Neural crest cell (in vitro differentiated cells): ENCODE data around the gene CA10. TPM values are rescaled to one million over a fixed set of nuclear protein-coding genes. Genes with fewer than 3 reads are reported as not detected.

Experiments
- DNase-seq: peaks from one replicate; pipeline ENCODE4 v3.0.0; 2021; ENCODE audit warnings: low read depth, mixed read lengths, low spot score
- H3K27ac Mint-ChIP-seq: one replicate; pipeline ENCODE4 v1.8.0; 2021; ENCODE audit warnings: mild to moderate bottlenecking, mixed read lengths; ENCODE audit not compliant: unreplicated experiment
- H3K27me3 Mint-ChIP-seq: 2 replicates; pipeline ENCODE4 v1.8.0; 2021; ENCODE audit warnings: low read depth, mild to moderate bottlenecking, mixed read lengths
- H3K36me3 Mint-ChIP-seq: 2 replicates; pipeline ENCODE4 v1.8.0; 2021; ENCODE audit warnings: low read depth, mild to moderate bottlenecking, mixed read lengths
- H3K4me1 Mint-ChIP-seq: 2 replicates; pipeline ENCODE4 v1.8.0; 2021; ENCODE audit warnings: mixed read lengths
- H3K4me3 Mint-ChIP-seq: one replicate; pipeline ENCODE4 v1.8.0; 2021; ENCODE audit warnings: mild to moderate bottlenecking, mixed read lengths
- H3K9me3 Mint-ChIP-seq: 2 replicates; pipeline ENCODE4 v1.8.0; 2021; ENCODE audit warnings: mixed read lengths
- CTCF ChIP-seq: fragments of 200-600 bp; sonication (generic); conservative IDR thresholded peaks from 2 replicates; pipeline ENCODE4 v1.5.0; 2021; ENCODE audit warnings: antibody characterized with exemption, mild to moderate bottlenecking
- total RNA-seq: library from RNA; stranded (reverse); gene quantifications from 2 replicates; pipeline ENCODE4 v1.2.1, GENCODE V29; 2021

The CA10 gene
- total RNA-seq, 1 donor from 2014 or later, result not detected

- peaks cover 18% of the 10 kb centered on the region for H3K27me3 Mint-ChIP-seq
- no peak for TF ChIP-seq CTCF
- peaks cover 2% of the 10 kb centered on the region for H3K9me3 Mint-ChIP-seq
- H3K4me3 Mint-ChIP-seq, result no peak overlapping the region
- no peaks in the 10 kb centered on the region for H3K4me1 Mint-ChIP-seq
- no peak for DNase-seq
- H3K27ac Mint-ChIP-seq, result peak overlapping the region; percentile 79
- H3K36me3 Mint-ChIP-seq, result no peaks in the 10 kb centered on the region
Measured at GRCh38 chr17:51795401-51795800, 363.1 kb downstream of the CA10 start.

GRCh38 chr17:51794466-51794865 lies 364.0 kb downstream of the CA10 start:
- H3K27me3 Mint-ChIP-seq, result peaks cover 16% of the 10 kb centered on the region
- DNase-seq, result no peak
- H3K4me3 Mint-ChIP-seq, result no peak overlapping the region
- H3K27ac Mint-ChIP-seq, result no peak overlapping the region
- H3K36me3 Mint-ChIP-seq, result no peaks in the 10 kb centered on the region
- TF ChIP-seq CTCF, result no peak
- no peaks in the 10 kb centered on the region for H3K4me1 Mint-ChIP-seq
- no peaks in the 10 kb centered on the region for H3K9me3 Mint-ChIP-seq

- no peak for DNase-seq
- Mint-ChIP-seq H3K36me3 (no peaks in the 10 kb centered on the region), H3K4me1 (no peaks in the 10 kb centered on the region), H3K4me3 (no peak overlapping the region), H3K9me3 (no peaks in the 10 kb centered on the region), H3K27ac (no peak overlapping the region), H3K27me3 (peaks cover 13% of the 10 kb centered on the region)
- no peak for TF ChIP-seq CTCF
Measured at GRCh38 chr17:51793686-51794085, 364.8 kb downstream of the CA10 start.

- H3K4me1 Mint-ChIP-seq, result no peaks in the 10 kb centered on the region
- H3K9me3 Mint-ChIP-seq, result no peaks in the 10 kb centered on the region
- no peak for TF ChIP-seq CTCF
- H3K36me3 Mint-ChIP-seq, result no peaks in the 10 kb centered on the region
- no peak overlapping the region for H3K4me3 Mint-ChIP-seq
- DNase-seq, result no peak
- H3K27me3 Mint-ChIP-seq, result peaks cover 29% of the 10 kb centered on the region
- no peak overlapping the region for H3K27ac Mint-ChIP-seq
Measured at GRCh38 chr17:51778842-51779241, 379.7 kb downstream of the CA10 start.

- no peak overlapping the region for H3K27ac Mint-ChIP-seq
- no peaks in the 10 kb centered on the region for H3K36me3 Mint-ChIP-seq
- no peak for DNase-seq
- peaks cover 3% of the 10 kb centered on the region for H3K27me3 Mint-ChIP-seq
- TF ChIP-seq CTCF, result no peak
- no peaks in the 10 kb centered on the region for H3K4me1 Mint-ChIP-seq
- no peak overlapping the region for H3K4me3 Mint-ChIP-seq
- H3K9me3 Mint-ChIP-seq, result no peaks in the 10 kb centered on the region
Measured at GRCh38 chr17:51770027-51770759, 388.3 kb downstream of the CA10 start.
